ENCODE results near the gene PGAP2. TPM values are rescaled to one million over a fixed set of nuclear protein-coding genes. Genes with fewer than 3 reads are reported as not detected.

PGAP2 gene
- total and polyA plus RNA-seq, 10 of the 15 experiments (the other 5 are each of a cell fraction or from before 2014, with no cell fraction given): 12.3 to 37.4 (median 31.9) TPM

DNA sequence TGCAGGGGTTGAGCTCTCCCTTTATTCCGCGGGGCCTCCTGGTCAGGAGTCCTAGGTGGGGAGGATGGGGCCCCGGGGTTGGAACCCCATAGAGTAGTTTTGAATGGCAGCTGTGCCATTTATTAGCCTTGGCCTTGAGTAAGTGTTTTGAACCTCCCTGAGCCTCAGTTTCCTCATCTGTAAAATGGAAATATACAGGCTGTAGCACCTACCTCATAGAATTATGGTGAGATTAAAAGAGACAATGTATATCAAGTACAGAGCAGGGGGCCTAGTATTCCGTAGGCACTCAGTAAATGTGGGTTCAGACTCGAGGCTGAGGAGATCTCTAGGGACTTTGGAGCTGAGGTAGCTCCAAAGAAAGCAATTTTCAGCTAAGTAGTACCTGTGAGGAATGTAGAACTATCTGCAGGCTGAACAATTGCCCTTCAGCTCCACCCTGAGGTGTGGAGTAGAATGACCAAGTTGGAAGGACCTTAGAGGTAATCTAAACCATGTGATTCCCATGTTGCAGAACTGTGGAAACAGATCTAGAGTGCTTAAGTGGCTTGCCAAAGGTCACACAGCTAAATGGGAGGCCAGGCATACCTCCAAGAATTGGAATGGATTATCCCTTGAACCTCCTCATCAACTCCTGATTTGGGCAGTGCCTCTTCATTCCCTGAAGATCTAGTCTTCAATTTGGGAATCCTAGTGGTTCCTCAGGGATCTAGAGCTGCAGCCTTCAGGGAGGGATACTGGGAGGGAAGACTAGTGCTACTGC lies 682 bp downstream of the PGAP2 start (continued):
- no peak for TF ChIP-seq SUPT20H (IDR thresholded peaks at IDR 0.05; ENCODE audit: borderline replicate concordance, control insufficient read depth, low read depth, low read length)
- no peak for TF ChIP-seq CREM (IDR thresholded peaks at IDR 0.05; ENCODE audit: low read depth)
- TF ChIP-seq SMAD5 (IDR thresholded peaks at IDR 0.05; ENCODE audit: low read depth): no peak
- TF ChIP-seq RAD21 (IDR thresholded peaks at IDR 0.05; ENCODE audit: insufficient read depth, low read depth, low read length): peak; percentile 86
- no peak for TF ChIP-seq TCF7 (IDR thresholded peaks at IDR 0.05; ENCODE audit: borderline replicate concordance)
- no peak for TF ChIP-seq CHD1 (IDR thresholded peaks at IDR 0.05; ENCODE audit: low read depth, low read length)
- TF ChIP-seq EP300 (IDR thresholded peaks at IDR 0.05; ENCODE audit: borderline replicate concordance in 1 of 2, control insufficient read depth in 1 of 2, low read depth in 2 of 2, low read length in 2 of 2): no peak
- no peak for TF ChIP-seq HCFC1 (IDR thresholded peaks at IDR 0.05; ENCODE audit: low read length)
- TF ChIP-seq, protein P1, sequence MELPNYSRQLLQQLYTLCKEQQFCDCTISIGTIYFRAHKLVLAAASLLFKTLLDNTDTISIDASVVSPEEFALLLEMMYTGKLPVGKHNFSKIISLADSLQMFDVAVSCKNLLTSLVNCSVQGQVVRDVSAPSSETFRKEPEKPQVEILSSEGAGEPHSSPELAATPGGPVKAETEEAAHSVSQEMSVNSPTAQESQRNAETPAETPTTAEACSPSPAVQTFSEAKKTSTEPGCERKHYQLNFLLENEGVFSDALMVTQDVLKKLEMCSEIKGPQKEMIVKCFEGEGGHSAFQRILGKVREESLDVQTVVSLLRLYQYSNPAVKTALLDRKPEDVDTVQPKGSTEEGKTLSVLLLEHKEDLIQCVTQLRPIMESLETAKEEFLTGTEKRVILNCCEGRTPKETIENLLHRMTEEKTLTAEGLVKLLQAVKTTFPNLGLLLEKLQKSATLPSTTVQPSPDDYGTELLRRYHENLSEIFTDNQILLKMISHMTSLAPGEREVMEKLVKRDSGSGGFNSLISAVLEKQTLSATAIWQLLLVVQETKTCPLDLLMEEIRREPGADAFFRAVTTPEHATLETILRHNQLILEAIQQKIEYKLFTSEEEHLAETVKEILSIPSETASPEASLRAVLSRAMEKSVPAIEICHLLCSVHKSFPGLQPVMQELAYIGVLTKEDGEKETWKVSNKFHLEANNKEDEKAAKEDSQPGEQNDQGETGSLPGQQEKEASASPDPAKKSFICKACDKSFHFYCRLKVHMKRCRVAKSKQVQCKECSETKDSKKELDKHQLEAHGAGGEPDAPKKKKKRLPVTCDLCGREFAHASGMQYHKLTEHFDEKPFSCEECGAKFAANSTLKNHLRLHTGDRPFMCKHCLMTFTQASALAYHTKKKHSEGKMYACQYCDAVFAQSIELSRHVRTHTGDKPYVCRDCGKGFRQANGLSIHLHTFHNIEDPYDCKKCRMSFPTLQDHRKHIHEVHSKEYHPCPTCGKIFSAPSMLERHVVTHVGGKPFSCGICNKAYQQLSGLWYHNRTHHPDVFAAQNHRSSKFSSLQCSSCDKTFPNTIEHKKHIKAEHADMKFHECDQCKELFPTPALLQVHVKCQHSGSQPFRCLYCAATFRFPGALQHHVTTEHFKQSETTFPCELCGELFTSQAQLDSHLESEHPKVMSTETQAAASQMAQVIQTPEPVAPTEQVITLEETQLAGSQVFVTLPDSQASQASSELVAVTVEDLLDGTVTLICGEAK (IDR thresholded peaks at IDR 0.05; ENCODE audit: borderline replicate concordance): no peak
- TF ChIP-seq HDAC2 (IDR thresholded peaks at IDR 0.05): no peak
- 0 out of 2 replicates have a peak, but pooled peaks have one; percentile 24 for TF ChIP-seq SMARCA5 (IDR thresholded peaks at IDR 0.05)
- no peak for TF ChIP-seq STAT1 (conservative IDR thresholded peaks at IDR 0.05)
- TF ChIP-seq FOS (IDR thresholded peaks at IDR 0.05; ENCODE audit: borderline replicate concordance, extremely low read depth, insufficient read length): no peak
- TF ChIP-seq, protein P2, sequence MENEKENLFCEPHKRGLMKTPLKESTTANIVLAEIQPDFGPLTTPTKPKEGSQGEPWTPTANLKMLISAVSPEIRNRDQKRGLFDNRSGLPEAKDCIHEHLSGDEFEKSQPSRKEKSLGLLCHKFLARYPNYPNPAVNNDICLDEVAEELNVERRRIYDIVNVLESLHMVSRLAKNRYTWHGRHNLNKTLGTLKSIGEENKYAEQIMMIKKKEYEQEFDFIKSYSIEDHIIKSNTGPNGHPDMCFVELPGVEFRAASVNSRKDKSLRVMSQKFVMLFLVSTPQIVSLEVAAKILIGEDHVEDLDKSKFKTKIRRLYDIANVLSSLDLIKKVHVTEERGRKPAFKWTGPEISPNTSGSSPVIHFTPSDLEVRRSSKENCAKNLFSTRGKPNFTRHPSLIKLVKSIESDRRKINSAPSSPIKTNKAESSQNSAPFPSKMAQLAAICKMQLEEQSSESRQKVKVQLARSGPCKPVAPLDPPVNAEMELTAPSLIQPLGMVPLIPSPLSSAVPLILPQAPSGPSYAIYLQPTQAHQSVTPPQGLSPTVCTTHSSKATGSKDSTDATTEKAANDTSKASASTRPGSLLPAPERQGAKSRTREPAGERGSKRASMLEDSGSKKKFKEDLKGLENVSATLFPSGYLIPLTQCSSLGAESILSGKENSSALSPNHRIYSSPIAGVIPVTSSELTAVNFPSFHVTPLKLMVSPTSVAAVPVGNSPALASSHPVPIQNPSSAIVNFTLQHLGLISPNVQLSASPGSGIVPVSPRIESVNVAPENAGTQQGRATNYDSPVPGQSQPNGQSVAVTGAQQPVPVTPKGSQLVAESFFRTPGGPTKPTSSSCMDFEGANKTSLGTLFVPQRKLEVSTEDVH (IDR thresholded peaks at IDR 0.05; ENCODE audit: low read depth, partially characterized antibody): no peak
- no peak for TF ChIP-seq RBBP5 (conservative IDR thresholded peaks at IDR 0.05)
- no peak for TF ChIP-seq RCOR1 (conservative IDR thresholded peaks at IDR 0.05; ENCODE audit: low read depth, low read length)
- TF ChIP-seq SP1 (IDR thresholded peaks at IDR 0.05; ENCODE audit: low read depth, low read length): no peak
- no peak for TF ChIP-seq NR2C1 (IDR thresholded peaks at IDR 0.05)
- no peak for TF ChIP-seq ETV6 (conservative IDR thresholded peaks at IDR 0.05 in 1 of 2, IDR thresholded peaks at IDR 0.05 in 1 of 2; ENCODE audit: borderline replicate concordance in 1 of 2, low read depth in 1 of 2)
- no peak for TF ChIP-seq TCF3 (IDR thresholded peaks at IDR 0.05; ENCODE audit: borderline replicate concordance, insufficient read depth, low read depth, low read length)
- TF ChIP-seq POLR2A (IDR thresholded peaks at IDR 0.05; ENCODE audit: low read depth, low read length): no peak
- TF ChIP-seq, protein P3, sequence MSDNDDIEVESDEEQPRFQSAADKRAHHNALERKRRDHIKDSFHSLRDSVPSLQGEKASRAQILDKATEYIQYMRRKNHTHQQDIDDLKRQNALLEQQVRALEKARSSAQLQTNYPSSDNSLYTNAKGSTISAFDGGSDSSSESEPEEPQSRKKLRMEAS (IDR thresholded peaks at IDR 0.05; ENCODE audit: low read depth, low read length): no peak

All from GM12878 (cell line).